DOHH2 (cell line): ENCODE data around the gene ADAMTSL4.
"Not testable (repeated sequence)": the region's sequence is repeated elsewhere in the genome, so short reads cannot be mapped to it uniquely, and the experiment has no call there.

Experiments
- H3F3A ChIP-seq: fragments of 200-600 bp; sonication (generic), shearing (Covaris generic); 2 replicates; pipeline ENCODE4 v1.6.0; 2016; ENCODE audit warnings: antibody characterized with exemption, mild to moderate bottlenecking; ENCODE audit not compliant: control insufficient read depth, insufficient read depth
- H3K27ac ChIP-seq: fragments of 200-600 bp; sonication (generic); 2 replicates; pipeline ENCODE4 v1.5.1; 2014; ENCODE audit warnings: low read depth, mild to moderate bottlenecking, low read length, moderate library complexity
- H3K27me3 ChIP-seq: fragments of 200-600 bp; sonication (generic); 2 replicates; pipeline ENCODE4 v1.6.1; 2014; ENCODE audit warnings: mild to moderate bottlenecking, low read length, mixed read lengths; ENCODE audit not compliant: control insufficient read depth
- H3K36me3 ChIP-seq: fragments of 200-600 bp; sonication (generic); 2 replicates; pipeline ENCODE4 v1.6.1; 2014; ENCODE audit warnings: mild to moderate bottlenecking, low read length, moderate library complexity, mixed read lengths; ENCODE audit not compliant: control insufficient read depth
- H3K4me1 ChIP-seq: fragments of 200-600 bp; sonication (generic); 2 replicates; pipeline ENCODE4 v1.6.1; 2014; ENCODE audit warnings: mild to moderate bottlenecking, low read length, mixed read lengths; ENCODE audit not compliant: control insufficient read depth
- H3K4me2 ChIP-seq: fragments of 200-600 bp; sonication (generic); 2 replicates; pipeline ENCODE4 v1.6.0; 2014; ENCODE audit warnings: mild to moderate bottlenecking, low read length, moderate library complexity
- H3K4me3 ChIP-seq: fragments of 200-600 bp; sonication (generic); 2 replicates; pipeline ENCODE4 v1.5.1; 2014; ENCODE audit warnings: mild to moderate bottlenecking, low read length, mixed read lengths
- H3K79me2 ChIP-seq: fragments of 200-600 bp; sonication (generic); 2 replicates; pipeline ENCODE4 v1.6.1; 2014; ENCODE audit warnings: mild to moderate bottlenecking, low read length, mixed read lengths; ENCODE audit not compliant: control insufficient read depth
- H3K9me2 ChIP-seq: fragments of 200-600 bp; sonication (generic); replicated peaks from 2 replicates; pipeline ENCODE4 v1.6.1; 2014; ENCODE audit warnings: mild to moderate bottlenecking, low read length, mixed read lengths; ENCODE audit not compliant: control insufficient read depth
- H3K9me3 ChIP-seq: fragments of 200-600 bp; sonication (generic); 2 replicates; pipeline ENCODE4 v1.6.1; 2014; ENCODE audit warnings: antibody characterized with exemption, low read length, mixed read lengths; ENCODE audit not compliant: control insufficient read depth, insufficient read depth
- H4K20me1 ChIP-seq: fragments of 200-600 bp; sonication (generic); 2 replicates; pipeline ENCODE4 v1.6.0; 2014; ENCODE audit warnings: low read depth, mild to moderate bottlenecking, antibody characterized with exemption, low read length, moderate library complexity; ENCODE audit not compliant: control insufficient read depth, insufficient read depth
- CTCF ChIP-seq: fragments of 200-600 bp; sonication (generic); IDR thresholded peaks from one replicate; pipeline ENCODE4 v1.5.1; 2014; ENCODE audit warnings: antibody characterized with exemption, mild to moderate bottlenecking, low read depth, low read length; ENCODE audit not compliant: poor library complexity, severe bottlenecking
- EZH2phosphoT487 ChIP-seq: fragments of 200-600 bp; sonication (generic); IDR thresholded peaks from 2 replicates; pipeline ENCODE4 v1.6.1; 2017; ENCODE audit warnings: borderline replicate concordance, mild to moderate bottlenecking, antibody characterized with exemption, low read length, moderate library complexity, mixed read lengths

ADAMTSL4 gene

GRCh38 chr1:150581962-150582361 lies 32.8 kb downstream of the ADAMTSL4 start:
- H3K9me2 ChIP-seq, H3K9me3 ChIP-seq, H3K4me3 ChIP-seq, H3K27me3 ChIP-seq, H3F3A ChIP-seq, H3K4me2 ChIP-seq, H3K27ac ChIP-seq: not testable (repeated sequence)
- peaks cover 20% of the 10 kb centered on the region for H4K20me1 ChIP-seq
- peaks cover 27% of the 10 kb centered on the region for H3K36me3 ChIP-seq
- H3K4me1 ChIP-seq: peaks cover 24% of the 10 kb centered on the region
- peaks cover 33% of the 10 kb centered on the region for H3K79me2 ChIP-seq

GRCh38 chr1:150582371-150582770 lies 33.2 kb downstream of the ADAMTSL4 start:
- no peak overlapping the region for H3K4me3 ChIP-seq
- peaks cover 29% of the 10 kb centered on the region for H3K79me2 ChIP-seq
- peaks cover 3% of the 10 kb centered on the region; the same call in 1 of the 2 replicates for H3F3A ChIP-seq
- H3K9me2 ChIP-seq: no peaks in the 10 kb centered on the region
- H3K27ac ChIP-seq: no peak overlapping the region
- H3K4me1 ChIP-seq: peaks cover 20% of the 10 kb centered on the region
- 0 out of 2 replicates have a peak overlapping the region, but pooled peaks have one; percentile 3 for H3K4me2 ChIP-seq
- H3K27me3 ChIP-seq: no peaks in the 10 kb centered on the region
- TF ChIP-seq EZH2phosphoT487: no peak
- no peak for TF ChIP-seq CTCF
- H3K36me3 ChIP-seq: peaks cover 23% of the 10 kb centered on the region
- peaks cover 16% of the 10 kb centered on the region for H4K20me1 ChIP-seq
- H3K9me3 ChIP-seq: no peaks in the 10 kb centered on the region

GRCh38 chr1:150596095-150596892 lies 47.1 kb downstream of the ADAMTSL4 start:
- Histone ChIP-seq H3K4me3 (no peak overlapping the region), H3K9me2 (no peaks in the 10 kb centered on the region), H3K4me1 (no peaks in the 10 kb centered on the region), H3K4me2 (no peak overlapping the region), H3K9me3 (no peaks in the 10 kb centered on the region), H3K36me3 (no peaks in the 10 kb centered on the region), H3K27me3 (no peaks in the 10 kb centered on the region), H4K20me1 (no peaks in the 10 kb centered on the region), H3K27ac (no peak overlapping the region), H3F3A (no peaks in the 10 kb centered on the region), H3K79me2 (no peaks in the 10 kb centered on the region)
- TF ChIP-seq CTCF (no peak), EZH2phosphoT487 (no peak)

- TF ChIP-seq EZH2phosphoT487 (no peak), CTCF (no peak)
- Histone ChIP-seq H3K27ac (no peak overlapping the region), H3K4me1 (no peaks in the 10 kb centered on the region), H3K27me3 (no peaks in the 10 kb centered on the region), H3F3A (no peaks in the 10 kb centered on the region), H3K9me2 (no peaks in the 10 kb centered on the region), H3K36me3 (no peaks in the 10 kb centered on the region), H3K9me3 (no peaks in the 10 kb centered on the region), H3K79me2 (no peaks in the 10 kb centered on the region), H3K4me2 (no peak overlapping the region), H3K4me3 (no peak overlapping the region), H4K20me1 (no peaks in the 10 kb centered on the region)
Observed at GRCh38 chr1:150596976-150597375, 47.8 kb downstream of the ADAMTSL4 start.

GRCh38 chr1:150598346-150598745 lies 49.1 kb downstream of the ADAMTSL4 start:
- not testable (repeated sequence) for H4K20me1 ChIP-seq, H3F3A ChIP-seq, H3K9me3 ChIP-seq, H3K79me2 ChIP-seq, H3K4me1 ChIP-seq, H3K27ac ChIP-seq, H3K9me2 ChIP-seq, H3K4me2 ChIP-seq, H3K36me3 ChIP-seq, H3K27me3 ChIP-seq, H3K4me3 ChIP-seq
